ENCODE data around the gene RICTOR.

The RICTOR gene, protein sequence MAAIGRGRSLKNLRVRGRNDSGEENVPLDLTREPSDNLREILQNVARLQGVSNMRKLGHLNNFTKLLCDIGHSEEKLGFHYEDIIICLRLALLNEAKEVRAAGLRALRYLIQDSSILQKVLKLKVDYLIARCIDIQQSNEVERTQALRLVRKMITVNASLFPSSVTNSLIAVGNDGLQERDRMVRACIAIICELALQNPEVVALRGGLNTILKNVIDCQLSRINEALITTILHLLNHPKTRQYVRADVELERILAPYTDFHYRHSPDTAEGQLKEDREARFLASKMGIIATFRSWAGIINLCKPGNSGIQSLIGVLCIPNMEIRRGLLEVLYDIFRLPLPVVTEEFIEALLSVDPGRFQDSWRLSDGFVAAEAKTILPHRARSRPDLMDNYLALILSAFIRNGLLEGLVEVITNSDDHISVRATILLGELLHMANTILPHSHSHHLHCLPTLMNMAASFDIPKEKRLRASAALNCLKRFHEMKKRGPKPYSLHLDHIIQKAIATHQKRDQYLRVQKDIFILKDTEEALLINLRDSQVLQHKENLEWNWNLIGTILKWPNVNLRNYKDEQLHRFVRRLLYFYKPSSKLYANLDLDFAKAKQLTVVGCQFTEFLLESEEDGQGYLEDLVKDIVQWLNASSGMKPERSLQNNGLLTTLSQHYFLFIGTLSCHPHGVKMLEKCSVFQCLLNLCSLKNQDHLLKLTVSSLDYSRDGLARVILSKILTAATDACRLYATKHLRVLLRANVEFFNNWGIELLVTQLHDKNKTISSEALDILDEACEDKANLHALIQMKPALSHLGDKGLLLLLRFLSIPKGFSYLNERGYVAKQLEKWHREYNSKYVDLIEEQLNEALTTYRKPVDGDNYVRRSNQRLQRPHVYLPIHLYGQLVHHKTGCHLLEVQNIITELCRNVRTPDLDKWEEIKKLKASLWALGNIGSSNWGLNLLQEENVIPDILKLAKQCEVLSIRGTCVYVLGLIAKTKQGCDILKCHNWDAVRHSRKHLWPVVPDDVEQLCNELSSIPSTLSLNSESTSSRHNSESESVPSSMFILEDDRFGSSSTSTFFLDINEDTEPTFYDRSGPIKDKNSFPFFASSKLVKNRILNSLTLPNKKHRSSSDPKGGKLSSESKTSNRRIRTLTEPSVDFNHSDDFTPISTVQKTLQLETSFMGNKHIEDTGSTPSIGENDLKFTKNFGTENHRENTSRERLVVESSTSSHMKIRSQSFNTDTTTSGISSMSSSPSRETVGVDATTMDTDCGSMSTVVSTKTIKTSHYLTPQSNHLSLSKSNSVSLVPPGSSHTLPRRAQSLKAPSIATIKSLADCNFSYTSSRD (N-terminal part only)

GRCh38 chr5:39074017-39074814 lies at the start of gene RICTOR:
Gene RICTOR, minus strand, starts transcription at chr5:39074399. Its CDS starts 22 bp downstream, at chr5:39074377.
- peak; percentile 56 to 79 for DNase-seq

GRCh38 chr5:39121922-39122321 lies 47.7 kb upstream of the RICTOR start:
- no peak for DNase-seq

DNA sequence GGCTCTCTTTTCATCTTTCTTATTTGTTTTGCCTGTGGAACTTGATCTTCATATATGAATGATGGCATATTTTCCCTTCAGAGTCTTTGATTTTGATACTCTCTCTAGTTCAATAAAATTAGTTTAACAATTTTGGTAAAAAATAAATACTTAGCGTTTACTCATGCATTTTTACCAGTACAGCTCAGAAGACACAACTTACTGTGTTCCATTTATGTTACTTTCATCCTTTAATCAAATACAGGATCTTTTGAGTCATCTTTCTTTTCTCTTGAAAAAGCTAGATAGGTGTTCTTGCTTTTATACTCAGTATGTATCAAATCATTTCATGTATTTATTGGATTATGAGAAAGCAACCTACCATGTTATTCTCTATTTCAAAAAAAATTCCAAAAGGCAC lies 47.1 kb upstream of the RICTOR start:
- no peak for DNase-seq

DNA sequence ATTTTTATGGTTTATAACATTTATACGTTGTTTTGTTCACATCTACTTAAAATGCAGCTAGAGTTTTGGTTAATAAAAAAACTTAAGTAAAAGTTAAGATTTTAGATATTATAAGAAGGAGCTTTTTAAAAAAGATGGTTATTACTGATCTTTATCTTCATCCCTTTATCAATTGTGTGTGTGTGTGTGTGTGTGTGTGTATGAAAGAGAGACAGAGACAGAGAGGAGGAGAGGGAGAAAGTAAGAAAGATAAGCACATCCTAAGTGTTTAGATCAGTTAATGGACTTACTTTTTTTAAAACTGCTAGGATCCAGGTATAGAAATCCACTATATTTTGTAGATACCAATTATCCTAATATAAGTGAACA lies 45.8 kb upstream of the RICTOR start:
- DNase-seq = no peak

DNA sequence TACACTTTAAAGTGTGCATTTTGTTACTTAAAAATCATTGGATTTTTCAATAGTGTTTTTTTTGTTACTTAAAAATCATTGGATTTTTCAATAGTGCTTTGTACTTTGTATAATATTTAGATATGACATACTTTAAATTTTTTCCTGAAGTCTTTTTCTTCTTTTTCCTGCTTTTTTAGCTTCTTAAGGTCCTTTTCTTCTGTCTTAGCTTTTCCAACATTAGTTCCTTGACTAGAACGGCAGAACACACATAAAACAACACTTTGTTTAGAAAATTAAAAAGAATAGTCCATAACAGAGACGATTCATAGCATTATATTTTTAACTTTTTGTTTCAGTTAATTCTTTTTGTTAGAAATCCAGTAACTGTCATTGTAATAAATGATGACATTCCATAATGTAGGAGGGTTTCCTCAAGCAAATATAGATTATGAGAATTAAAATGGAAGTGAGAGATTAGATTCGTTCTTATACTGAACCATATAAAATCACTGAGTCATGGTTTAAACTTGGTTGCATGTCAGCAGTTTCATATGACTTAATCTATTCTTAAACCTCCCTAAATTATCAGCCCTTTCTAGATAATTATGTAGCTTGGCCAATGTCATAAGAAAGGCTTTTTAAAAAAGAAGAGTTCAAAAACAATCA lies 45.3 kb upstream of the RICTOR start:
- DNase-seq = no peak

DNA sequence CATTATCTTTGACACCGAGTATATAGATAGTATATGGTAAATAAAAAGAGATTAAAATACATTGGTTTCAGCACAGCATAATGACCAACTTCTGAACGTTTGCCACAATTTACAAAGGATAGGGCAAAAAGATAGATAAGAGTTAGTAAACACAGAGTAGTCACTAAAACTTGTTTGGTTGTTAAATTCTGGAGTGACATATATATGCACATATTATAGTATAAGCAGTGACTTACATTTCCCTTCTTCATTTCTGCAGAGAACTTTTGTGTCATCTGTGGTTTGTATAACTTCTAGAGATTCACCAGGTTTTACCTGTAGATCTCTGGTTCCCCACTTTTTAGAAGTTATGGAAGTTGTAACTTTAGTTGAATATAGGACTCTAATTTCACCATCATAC lies 44.4 kb upstream of the RICTOR start:
- DNase-seq = no peak

GRCh38 chr5:39117401-39117800 lies 43.2 kb upstream of the RICTOR start:
- no peak for DNase-seq

DNA sequence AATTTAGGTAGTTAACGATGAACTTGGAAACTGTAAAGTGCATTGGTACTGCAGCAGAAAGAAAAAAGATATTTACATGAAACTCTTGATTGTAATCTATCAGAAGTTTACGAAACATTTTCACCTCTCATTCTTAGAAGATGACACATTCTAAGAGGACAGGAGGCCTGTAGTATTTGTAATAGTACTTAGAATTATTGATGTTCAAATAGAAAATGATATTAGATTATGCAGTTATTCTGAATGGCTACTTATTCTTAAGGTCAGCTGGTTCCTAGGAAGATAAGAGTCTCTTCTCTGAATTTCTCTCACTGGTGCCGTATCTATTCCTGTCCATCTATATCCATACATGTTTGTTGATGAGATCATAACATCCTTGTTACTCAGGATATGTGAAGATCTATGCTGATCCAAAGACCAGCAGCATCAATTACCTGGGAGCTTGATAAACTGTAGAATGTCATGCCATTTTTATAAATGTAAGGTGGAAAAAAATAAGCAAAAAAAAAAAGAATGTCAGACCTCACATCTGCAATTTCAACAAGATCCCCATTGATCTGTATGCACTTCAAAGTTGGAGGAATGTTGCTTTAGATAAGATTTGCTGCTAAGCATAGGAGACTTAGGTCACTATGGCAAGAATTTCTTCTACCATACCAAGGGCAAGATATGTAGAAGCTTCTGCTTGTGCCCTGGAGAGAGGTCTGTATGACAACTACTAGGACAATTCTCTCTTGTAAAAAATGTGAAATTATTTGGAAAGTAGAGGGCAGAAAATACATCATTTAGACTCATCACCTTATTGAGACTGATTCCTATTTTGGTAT lies 42.4 kb upstream of the RICTOR start:
- no peak for DNase-seq

DNA sequence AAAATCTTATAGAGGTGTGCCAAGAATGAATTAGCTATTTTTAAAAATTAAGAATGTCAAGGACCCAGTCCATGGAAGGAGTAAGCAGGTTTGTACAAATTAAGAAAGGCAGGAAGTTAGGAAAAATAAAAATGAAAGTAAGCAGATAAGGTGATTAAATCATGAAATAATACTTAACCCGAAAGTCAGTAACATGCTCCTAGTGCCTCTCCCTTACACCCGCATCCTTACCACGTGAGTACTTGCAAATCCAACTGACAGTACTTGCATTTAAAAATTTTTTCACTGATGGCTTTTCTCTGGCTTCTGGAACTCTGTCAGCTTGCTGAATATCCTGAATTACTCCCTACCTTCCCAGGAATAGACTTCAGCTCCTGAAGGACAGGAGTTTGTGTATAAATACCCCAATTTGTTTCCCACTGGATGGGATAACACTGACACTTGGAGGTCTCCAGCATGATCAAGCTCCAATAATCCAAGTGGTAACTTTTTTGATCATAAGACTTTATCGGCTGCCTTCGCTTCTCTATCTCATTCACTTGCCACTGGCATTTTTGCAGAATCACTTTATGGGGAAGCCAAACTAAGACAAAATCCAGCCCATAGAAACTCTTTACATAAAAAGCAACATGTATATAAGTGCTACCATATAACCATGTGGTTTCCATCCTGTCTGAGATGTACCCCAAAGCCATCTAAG lies 41.6 kb upstream of the RICTOR start:
- DNase-seq = no peak

DNA sequence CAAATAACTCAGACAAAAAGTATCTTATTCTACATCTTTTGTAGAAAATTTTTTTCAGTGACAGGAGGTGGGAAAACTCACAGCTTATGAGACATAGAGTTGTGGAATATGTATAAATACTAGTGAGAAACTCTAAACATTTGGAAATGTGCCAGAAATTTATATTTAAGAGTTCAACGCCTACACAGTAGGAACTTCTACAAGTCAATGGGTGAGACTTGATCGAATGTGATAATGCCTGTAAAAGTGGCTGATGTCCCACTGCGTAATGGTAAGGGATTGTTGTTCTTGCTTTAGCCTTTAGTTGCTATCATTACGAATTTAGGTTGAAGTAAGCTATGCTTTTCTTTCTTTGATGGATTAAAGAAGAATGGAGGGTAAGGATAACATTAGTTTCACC lies 40.0 kb upstream of the RICTOR start:
- DNase-seq = no peak

DNA sequence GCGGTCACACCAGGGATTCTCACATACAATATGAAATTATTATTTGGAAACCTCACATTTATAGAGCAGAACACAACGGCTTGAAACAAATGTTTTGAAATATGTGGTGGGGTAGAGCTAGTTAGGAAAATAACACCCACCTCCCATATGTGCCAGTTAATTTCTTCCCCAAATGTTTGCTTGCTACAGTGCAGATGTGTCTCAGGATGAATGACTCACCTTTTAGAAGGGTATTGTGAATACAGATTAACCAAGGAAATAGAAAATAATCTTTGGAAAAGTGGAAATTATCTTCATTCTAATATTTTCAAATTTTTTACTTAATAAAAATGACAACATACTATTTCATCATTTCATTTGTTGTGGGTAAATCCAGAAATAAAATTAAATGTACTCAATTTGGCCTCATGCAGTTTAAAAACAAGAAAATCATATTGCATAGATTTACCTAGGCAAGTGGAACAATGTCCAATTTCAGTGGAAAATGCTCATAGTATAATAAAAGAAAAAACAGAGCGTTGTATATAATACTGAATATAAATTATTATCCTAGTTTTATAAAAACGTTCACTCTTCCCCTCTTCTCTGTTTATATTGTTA lies 39.3 kb upstream of the RICTOR start:
- no peak for DNase-seq

DNA sequence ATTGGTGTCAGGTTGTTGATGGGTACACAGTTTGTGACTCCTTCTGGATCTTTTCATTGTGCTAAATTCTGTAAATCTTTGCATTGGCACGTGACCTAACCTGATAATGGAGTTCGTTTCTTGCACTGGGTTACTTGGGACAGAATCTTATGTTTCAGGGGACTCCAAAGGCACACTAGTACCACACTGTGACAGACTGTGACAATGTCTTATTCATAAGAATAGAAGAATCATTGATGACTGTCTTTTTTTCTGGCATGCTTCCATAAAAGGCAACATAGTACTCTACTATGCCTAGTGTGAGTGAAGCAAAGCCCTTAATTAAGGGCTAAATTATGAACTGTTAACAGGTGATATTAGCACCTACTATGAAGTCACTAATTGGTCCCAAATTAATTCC lies 35.4 kb upstream of the RICTOR start:
- no peak for DNase-seq

DNA sequence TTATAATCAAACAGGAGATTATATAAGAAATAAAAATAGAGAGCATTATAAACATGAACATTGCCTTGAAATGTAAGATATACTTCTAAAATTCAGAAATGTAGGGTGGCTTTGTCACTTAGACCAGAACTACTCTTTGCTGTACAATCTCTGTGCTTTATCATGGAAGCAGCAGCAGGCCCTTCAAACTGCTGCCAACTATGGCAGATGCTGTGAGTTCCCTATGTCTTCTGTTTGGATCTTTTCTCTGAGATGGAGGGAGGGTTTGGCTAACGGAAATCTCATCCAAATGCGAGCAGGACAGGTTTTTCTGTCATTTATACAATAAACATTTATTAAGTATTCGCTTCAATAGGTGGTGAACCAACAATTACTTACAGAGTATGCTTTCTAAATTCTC lies 34.8 kb upstream of the RICTOR start:
- DNase-seq = no peak

- no peak for DNase-seq
Measured at GRCh38 chr5:39107350-39107749, 33.2 kb upstream of the RICTOR start.

DNA sequence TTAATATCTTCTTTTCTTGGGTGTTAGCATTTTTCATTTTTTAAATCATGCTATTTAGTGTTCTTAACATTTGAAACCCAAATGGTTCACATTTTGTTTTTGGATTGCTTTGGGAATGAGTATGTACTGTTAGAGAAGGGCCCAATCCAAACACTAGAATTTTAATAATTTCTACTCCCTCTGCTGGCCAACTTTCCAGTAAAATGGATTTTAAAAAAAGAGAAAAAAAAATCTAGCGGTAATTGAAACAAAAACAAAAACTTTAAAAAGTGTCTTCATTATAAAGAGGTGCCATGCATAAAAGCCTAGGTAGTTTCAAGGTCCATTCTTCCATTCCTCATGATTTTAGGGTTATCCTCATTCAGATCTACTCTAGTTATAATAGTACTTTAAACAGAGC lies 32.1 kb upstream of the RICTOR start:
- peak; percentile 9 to 17 for DNase-seq

GRCh38 chr5:39104221-39104620 lies 30.0 kb upstream of the RICTOR start:
- no peak for DNase-seq

DNA sequence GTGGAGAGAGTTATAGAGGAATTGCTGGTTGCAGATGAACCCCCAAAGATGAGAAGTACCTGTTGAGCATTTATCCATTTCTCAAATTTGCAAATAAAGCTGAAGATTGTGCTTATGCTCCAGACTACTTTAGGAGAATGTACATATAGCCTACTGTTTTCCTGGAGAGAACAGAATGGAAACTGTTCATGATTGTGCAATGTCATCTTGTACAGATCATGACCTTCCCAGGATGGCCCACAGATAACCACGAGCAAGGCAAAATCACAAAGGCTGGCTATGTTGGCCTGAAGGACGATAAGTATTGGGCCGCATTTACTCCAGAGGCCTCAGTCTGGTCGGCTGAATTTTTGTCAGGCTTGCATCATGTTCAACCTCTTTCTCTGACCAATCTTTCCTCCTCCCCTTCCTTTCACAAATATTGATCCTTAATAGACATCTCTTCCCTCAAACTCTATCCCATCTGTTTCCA lies 28.5 kb upstream of the RICTOR start:
- no peak for DNase-seq

- DNase-seq = no peak
Measured at GRCh38 chr5:39100851-39101396, 26.7 kb upstream of the RICTOR start.

GRCh38 chr5:39100301-39100850 lies 26.2 kb upstream of the RICTOR start:
- no peak for DNase-seq
